HEK293 (cell line): Measurements from ENCODE around the gene CDC42.
"Not testable (repeated sequence)": the region's sequence is repeated elsewhere in the genome, so short reads cannot be mapped to it uniquely, and the experiment has no call there.

Source experiments
- CTCF ChIA-PET: fragments of 350-600 bp; formaldehyde crosslinking; extraction: SDS; loops from one replicate; lab custom pipeline; 2021; ENCODE audit warnings: antibody characterized with exemption; lab: Yijun Ruan, JAX
- POLR2A ChIA-PET: fragments of 300-600 bp; formaldehyde crosslinking; extraction: SDS; loops from one replicate; lab custom pipeline; 2020; ENCODE audit warnings: antibody characterized with exemption, inconsistent platforms; lab: Yijun Ruan, JAX
- H3K27ac ChIP-seq: fragments of 200-500 bp; sonication (Bioruptor generic); 2 replicates; pipeline ENCODE4 v1.5.1; 2014; ENCODE audit warnings: low read depth, low read length, control low read depth, inconsistent platforms; ENCODE audit errors: extremely low read depth
- H3K36me3 ChIP-seq, 2 experiments: fragments of 200-500 bp in 1 of 2; sonication (Bioruptor generic) in 1 of 2; 1 replicate in 1 of 2; 2 replicates in 1 of 2; pipeline ENCODE4 v1.5.1; 2014 to 2017; ENCODE audit warnings: inconsistent platforms in 2 of 2, low read length in 2 of 2; ENCODE audit not compliant: control insufficient read depth in 2 of 2, insufficient read depth in 1 of 2
- H3K4me1 ChIP-seq: fragments of 200-500 bp; sonication (Bioruptor generic); 2 replicates; pipeline ENCODE4 v1.5.1; 2014; ENCODE audit warnings: mild to moderate bottlenecking, low read length, inconsistent platforms; ENCODE audit not compliant: control insufficient read depth, insufficient read depth
- H3K4me3 ChIP-seq: 2 replicates; pipeline ENCODE4 v1.5.1; 2011; ENCODE audit warnings: low read depth, mild to moderate bottlenecking, control low read depth, low read length, moderate library complexity
- H3K9me3 ChIP-seq: fragments of 200-500 bp; sonication (Bioruptor generic); 2 replicates; pipeline ENCODE4 v1.5.1; 2014; ENCODE audit warnings: low read depth, low read length, inconsistent platforms; ENCODE audit not compliant: control insufficient read depth, insufficient read depth
- HOXC10 ChIP-seq: sonication (generic); formaldehyde crosslinking; IDR thresholded peaks from 2 replicates; pipeline ENCODE4 v1.8.1; 2023; ENCODE audit warnings: mild to moderate bottlenecking, missing genetic modification reagents
- MEIS1 ChIP-seq: sonication (generic); formaldehyde crosslinking; IDR thresholded peaks from 2 replicates; pipeline ENCODE4 v1.8.1; 2022; ENCODE audit warnings: missing genetic modification reagents, mild to moderate bottlenecking, borderline replicate concordance
- OSR2 ChIP-seq: fragments of 450-650 bp; formaldehyde crosslinking; IDR thresholded peaks from 2 replicates; pipeline ENCODE4 v1.5.1; 2016; ENCODE audit warnings: missing biosample characterization, missing genetic modification characterization
- PRDM6 ChIP-seq: fragments of 450-650 bp; formaldehyde crosslinking; IDR thresholded peaks from 2 replicates; pipeline ENCODE4 v1.5.1; 2017; ENCODE audit warnings: missing biosample characterization, missing genetic modification characterization
- SALL2 ChIP-seq: fragments of 450-650 bp; formaldehyde crosslinking; IDR thresholded peaks from 2 replicates; pipeline ENCODE4 v1.5.0; 2017; ENCODE audit warnings: missing biosample characterization, mild to moderate bottlenecking, missing genetic modification characterization, borderline replicate concordance
- SCRT1 ChIP-seq: fragments of 450-650 bp; formaldehyde crosslinking; IDR thresholded peaks from 2 replicates; pipeline ENCODE4 v1.5.1; 2016; ENCODE audit warnings: missing biosample characterization, missing genetic modification characterization, borderline replicate concordance
- SCRT2 ChIP-seq: fragments of 450-650 bp; formaldehyde crosslinking; IDR thresholded peaks from 2 replicates; pipeline ENCODE4 v1.5.1; 2016; ENCODE audit warnings: missing biosample characterization, missing genetic modification characterization
- SP7 ChIP-seq: fragments of 450-650 bp; formaldehyde crosslinking; IDR thresholded peaks from 2 replicates; pipeline ENCODE4 v1.5.1; 2016; ENCODE audit warnings: missing biosample characterization, missing genetic modification characterization
- TSHZ1 ChIP-seq: fragments of 450-650 bp; formaldehyde crosslinking; IDR thresholded peaks from 2 replicates; pipeline ENCODE4 v1.5.1; 2016; ENCODE audit warnings: missing biosample characterization, missing genetic modification characterization, borderline replicate concordance
- ZBTB49 ChIP-seq: fragments of 450-650 bp; formaldehyde crosslinking; IDR thresholded peaks from 2 replicates; pipeline ENCODE4 v1.5.1; 2016; ENCODE audit warnings: missing biosample characterization, missing genetic modification characterization, low read depth
- ZBTB7A ChIP-seq: fragments of 450-650 bp; formaldehyde crosslinking; IDR thresholded peaks from 2 replicates; pipeline ENCODE4 v1.5.1; 2016; ENCODE audit warnings: low read depth, missing biosample characterization, missing genetic modification characterization
- ZFHX2 ChIP-seq: fragments of 450-650 bp; formaldehyde crosslinking; conservative IDR thresholded peaks from 2 replicates; pipeline ENCODE4 v1.5.1; 2016; ENCODE audit warnings: missing biosample characterization, missing genetic modification characterization
- ZIC2 ChIP-seq: fragments of 450-650 bp; formaldehyde crosslinking; IDR thresholded peaks from 2 replicates; pipeline ENCODE4 v1.5.1; 2016; ENCODE audit warnings: missing biosample characterization, missing genetic modification characterization
- ZNF169 ChIP-seq: fragments of 450-650 bp; formaldehyde crosslinking; IDR thresholded peaks from 2 replicates; pipeline ENCODE4 v1.5.1; 2016; ENCODE audit warnings: missing biosample characterization, missing genetic modification characterization
- ZNF335 ChIP-seq: fragments of 450-650 bp; formaldehyde crosslinking; conservative IDR thresholded peaks from 2 replicates; pipeline ENCODE4 v1.5.1; 2016; ENCODE audit warnings: missing biosample characterization, missing genetic modification characterization
- ZNF350 ChIP-seq: fragments of 450-650 bp; formaldehyde crosslinking; IDR thresholded peaks from 2 replicates; pipeline ENCODE4 v1.5.0; 2017; ENCODE audit warnings: missing biosample characterization, mild to moderate bottlenecking, missing genetic modification characterization
- ZNF423 ChIP-seq: fragments of 450-650 bp; formaldehyde crosslinking; IDR thresholded peaks from 2 replicates; pipeline ENCODE4 v1.5.1; 2016; ENCODE audit warnings: missing biosample characterization, missing genetic modification characterization
- ZNF548 ChIP-seq: fragments of 450-650 bp; formaldehyde crosslinking; IDR thresholded peaks from 2 replicates; pipeline ENCODE4 v1.5.1; 2016; ENCODE audit warnings: missing biosample characterization, missing genetic modification characterization
- ZNF704 ChIP-seq: fragments of 450-650 bp; formaldehyde crosslinking; IDR thresholded peaks from 2 replicates; pipeline ENCODE4 v1.5.1; 2016; ENCODE audit warnings: missing biosample characterization, missing genetic modification characterization
- ZNF707 ChIP-seq: fragments of 450-650 bp; formaldehyde crosslinking; IDR thresholded peaks from 2 replicates; pipeline ENCODE4 v1.5.1; 2016; ENCODE audit warnings: missing biosample characterization, missing genetic modification characterization

The CDC42 gene

GRCh38 chr1:22014575-22015206 lies 37.8 kb upstream of the CDC42 start:
- CTCF ChIA-PET, result interaction anchor here (1.0 kb wide), 1 partner anchor 10 kb away, joined by 3 read pairs; no protein-coding TSS in a partner anchor
- H3K4me1 ChIP-seq, H3K27ac ChIP-seq, H3K4me3 ChIP-seq, H3K9me3 ChIP-seq, H3K36me3 ChIP-seq, POLR2A ChIA-PET: not testable (repeated sequence)
- TF ChIP-seq SCRT1 (tag by site-specific recombination) (peak; percentile 70; the same call in 1 of the 2 replicates), SCRT2 (tag by site-specific recombination) (peak; percentile 78)

GRCh38 chr1:22018583-22019559 lies 33.6 kb upstream of the CDC42 start:
- CTCF ChIA-PET, result interaction anchor here (0.6 to 1.2 kb wide), 4 partner anchors 13 to 427 kb away, joined by 3 to 4 read pairs (median 3); no protein-coding TSS in a partner anchor
- H3K4me1 ChIP-seq, result no peaks in the 10 kb centered on the region
- H3K4me3 ChIP-seq, result no peak overlapping the region
- POLR2A ChIA-PET, result interaction anchor here (0.7 to 1.2 kb wide), 3 partner anchors 33 to 256 kb away, joined by 4 to 7 read pairs (median 5); partner anchors contain the start of gene CDC42
- no peaks in the 10 kb centered on the region for H3K9me3 ChIP-seq
- TF ChIP-seq MEIS1 (CRISPR knock-in tag), result peak; percentile 78
- TF ChIP-seq SP7 (tag by site-specific recombination), result peak; percentile 67
- TF ChIP-seq ZNF548 (tag by site-specific recombination), result no peak
- TF ChIP-seq HOXC10 (CRISPR knock-in tag), result no peak
- TF ChIP-seq ZFHX2, result 0 out of 2 replicates have a peak, but pooled peaks have one; percentile 31
- TF ChIP-seq ZNF350, result no peak
- TF ChIP-seq ZNF335 (tag by site-specific recombination), result 0 out of 2 replicates have a peak, but pooled peaks have one; percentile 27
- TF ChIP-seq ZNF704 (tag by site-specific recombination), result no peak
- peak; percentile 77 for TF ChIP-seq ZIC2
- H3K36me3 ChIP-seq, result no peaks in the 10 kb centered on the region
- no peak overlapping the region for H3K27ac ChIP-seq

- Histone ChIP-seq H3K4me3 (no peak overlapping the region), H3K4me1 (no peaks in the 10 kb centered on the region), H3K9me3 (no peaks in the 10 kb centered on the region), H3K36me3 (no peaks in the 10 kb centered on the region), H3K27ac (no peak overlapping the region)
- ChIA-PET CTCF (interaction anchor here (0.7 kb wide), 3 partner anchors 15 to 869 kb away, joined by 3 to 8 read pairs (median 7); no protein-coding TSS in a partner anchor), POLR2A (interaction anchor here (0.7 kb wide), 1 partner anchor 94 kb away, joined by 8 read pairs; no protein-coding TSS in a partner anchor)
- TF ChIP-seq ZNF707 (tag by site-specific recombination) (no peak), TSHZ1 (tag by site-specific recombination) (no peak), ZFHX2 (no peak), ZBTB49 (no peak), SALL2 (no peak), ZNF169 (tag by site-specific recombination) (no peak), OSR2 (tag by site-specific recombination) (no peak), ZNF423 (no peak), PRDM6 (tag by site-specific recombination) (no peak), ZNF335 (tag by site-specific recombination) (no peak), ZBTB7A (no peak)
Measured at GRCh38 chr1:22021061-22021460, 31.4 kb upstream of the CDC42 start.
